ENCODE data around the gene NSD1. TPM values are rescaled to one million over a fixed set of nuclear protein-coding genes. Genes with fewer than 3 reads are reported as not detected.

Gene NSD1
- total and polyA plus RNA-seq, 2 of the 4 experiments (the other 2 are of a cell fraction), result 7.7 to 31.0 TPM

DNA sequence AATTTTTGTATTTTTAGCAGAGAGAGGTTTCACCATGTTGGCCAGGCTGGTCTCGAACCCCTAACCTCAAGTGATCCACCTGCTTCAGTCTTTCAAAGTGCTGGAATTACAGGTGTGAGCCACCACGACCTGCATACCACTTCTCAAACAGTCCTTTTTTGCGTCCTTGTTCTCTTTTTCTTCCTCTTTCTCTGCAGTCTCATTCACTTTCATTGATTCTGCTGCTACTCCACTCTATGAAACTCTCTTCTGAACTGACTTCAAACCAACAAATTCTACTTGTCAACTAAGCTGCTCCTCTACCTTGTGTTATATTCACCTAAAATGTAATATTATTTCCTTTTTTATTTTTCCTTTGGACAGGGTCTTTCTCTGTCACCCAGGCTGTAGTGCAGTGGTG lies 7.9 kb downstream of the NSD1 start:
- ChIA-PET CTCF (no interaction called here), POLR2A (ENCODE audit: unreplicated experiment) (no interaction called here)
- no peak overlapping the region for H3K4me2 ChIP-seq (ENCODE audit: low read depth, low read length)
- TF ChIP-seq, protein P1, sequence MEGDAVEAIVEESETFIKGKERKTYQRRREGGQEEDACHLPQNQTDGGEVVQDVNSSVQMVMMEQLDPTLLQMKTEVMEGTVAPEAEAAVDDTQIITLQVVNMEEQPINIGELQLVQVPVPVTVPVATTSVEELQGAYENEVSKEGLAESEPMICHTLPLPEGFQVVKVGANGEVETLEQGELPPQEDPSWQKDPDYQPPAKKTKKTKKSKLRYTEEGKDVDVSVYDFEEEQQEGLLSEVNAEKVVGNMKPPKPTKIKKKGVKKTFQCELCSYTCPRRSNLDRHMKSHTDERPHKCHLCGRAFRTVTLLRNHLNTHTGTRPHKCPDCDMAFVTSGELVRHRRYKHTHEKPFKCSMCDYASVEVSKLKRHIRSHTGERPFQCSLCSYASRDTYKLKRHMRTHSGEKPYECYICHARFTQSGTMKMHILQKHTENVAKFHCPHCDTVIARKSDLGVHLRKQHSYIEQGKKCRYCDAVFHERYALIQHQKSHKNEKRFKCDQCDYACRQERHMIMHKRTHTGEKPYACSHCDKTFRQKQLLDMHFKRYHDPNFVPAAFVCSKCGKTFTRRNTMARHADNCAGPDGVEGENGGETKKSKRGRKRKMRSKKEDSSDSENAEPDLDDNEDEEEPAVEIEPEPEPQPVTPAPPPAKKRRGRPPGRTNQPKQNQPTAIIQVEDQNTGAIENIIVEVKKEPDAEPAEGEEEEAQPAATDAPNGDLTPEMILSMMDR (conservative IDR thresholded peaks at IDR 0.05; ENCODE audit: low read depth, low read length), result no peak
- TF ChIP-seq MXI1 (IDR thresholded peaks at IDR 0.05; ENCODE audit: borderline replicate concordance, low read depth, low read length) (no peak), CHD1 (IDR thresholded peaks at IDR 0.05; ENCODE audit: low read depth, low read length) (no peak), SMC3 (IDR thresholded peaks at IDR 0.05; ENCODE audit: low read depth, low read length) (no peak), FOS (IDR thresholded peaks at IDR 0.05; ENCODE audit: low read depth, low read length) (no peak), RAD21 (IDR thresholded peaks at IDR 0.05; ENCODE audit: low read length) (no peak)
- TF ChIP-seq, protein P2, sequence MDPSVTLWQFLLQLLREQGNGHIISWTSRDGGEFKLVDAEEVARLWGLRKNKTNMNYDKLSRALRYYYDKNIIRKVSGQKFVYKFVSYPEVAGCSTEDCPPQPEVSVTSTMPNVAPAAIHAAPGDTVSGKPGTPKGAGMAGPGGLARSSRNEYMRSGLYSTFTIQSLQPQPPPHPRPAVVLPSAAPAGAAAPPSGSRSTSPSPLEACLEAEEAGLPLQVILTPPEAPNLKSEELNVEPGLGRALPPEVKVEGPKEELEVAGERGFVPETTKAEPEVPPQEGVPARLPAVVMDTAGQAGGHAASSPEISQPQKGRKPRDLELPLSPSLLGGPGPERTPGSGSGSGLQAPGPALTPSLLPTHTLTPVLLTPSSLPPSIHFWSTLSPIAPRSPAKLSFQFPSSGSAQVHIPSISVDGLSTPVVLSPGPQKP (IDR thresholded peaks at IDR 0.05; ENCODE audit: borderline replicate concordance, low read depth, low read length), result no peak
- no peak overlapping the region for H3K23ac ChIP-seq (ENCODE audit: low read depth, low read length)
- H3K4ac ChIP-seq (ENCODE audit: low read depth, low read length), result no peak overlapping the region
- H3K4me1 ChIP-seq (ENCODE audit: control insufficient read depth, insufficient read depth, low read length), result peaks cover 5% of the 10 kb centered on the region
- no peak overlapping the region for H3K9ac ChIP-seq (ENCODE audit: low read depth, low read length)
- in situ Hi-C loops (cut with MboI; ENCODE audit: low sequenced_read_pairs) (no loop called here), intact Hi-C loops (cut with micrococcal nuclease) (no loop called here), dilution Hi-C loops (cut with HindIII; ENCODE audit: low sequenced_read_pairs, unreplicated experiment) (no loop called here)
- no peaks in the 10 kb centered on the region for H3K27me3 ChIP-seq (ENCODE audit: control insufficient read depth, insufficient read depth, low read length)
- no peak overlapping the region for H2AK5ac ChIP-seq (ENCODE audit: low read depth, low read length)
- no peak overlapping the region for H4K8ac ChIP-seq (ENCODE audit: low read depth in 2 of 2, low read length in 2 of 2)
- no peak for ATAC-seq (ENCODE audit: low read depth)
- H2AFZ ChIP-seq (replicated peaks; ENCODE audit: low read length, poor library complexity), result no peak overlapping the region
- H4K91ac ChIP-seq (ENCODE audit: insufficient read depth, low read depth, low read length), result no peak overlapping the region
- H3K4me3 ChIP-seq (ENCODE audit: insufficient read depth, low read depth, low read length), result no peak overlapping the region
- H3K9me1 ChIP-seq (ENCODE audit: insufficient read depth, low read length), result peaks cover 8% of the 10 kb centered on the region
- H3K79me1 ChIP-seq (ENCODE audit: low read depth in 1 of 2, low read length in 2 of 2), result peaks cover 24 to 60% of the 10 kb centered on the region in 2 experiments
- H2BK15ac ChIP-seq (ENCODE audit: low read depth, low read length), result no peak overlapping the region
- no peak for DNase-seq
- BruUV-seq (replicated peaks), result no TSS peak
- H3K14ac ChIP-seq (replicated peaks; ENCODE audit: low read depth, low read length), result no peak overlapping the region
- no peak overlapping the region for H3K56ac ChIP-seq (ENCODE audit: extremely low read depth, insufficient read depth, low read length)
- peaks cover 22% of the 10 kb centered on the region for H3K36me3 ChIP-seq (ENCODE audit: control insufficient read depth, insufficient read depth, low read length)
- H4K20me1 ChIP-seq (ENCODE audit: insufficient read depth, low read length), result peaks cover 21% of the 10 kb centered on the region; the same call in 1 of the 2 replicates
- H4K5ac ChIP-seq (ENCODE audit: low read depth, low read length), result no peak overlapping the region
- no peak overlapping the region for H2BK120ac ChIP-seq (ENCODE audit: low read depth, low read length)
- H2AK9ac ChIP-seq (replicated peaks; ENCODE audit: low read depth, low read length, poor library complexity), result no peak overlapping the region
- no peak overlapping the region for H2BK20ac ChIP-seq (ENCODE audit: low read depth, low read length)
- no peak overlapping the region for H2BK5ac ChIP-seq (ENCODE audit: low read depth, low read length, poor library complexity, severe bottlenecking)
- no peaks in the 10 kb centered on the region for H3K9me3 ChIP-seq (ENCODE audit: control insufficient read depth, insufficient read depth, low read length)
- no peak overlapping the region for H3K18ac ChIP-seq (ENCODE audit: low read depth, low read length)
- H3K27ac ChIP-seq (ENCODE audit: insufficient read depth, low read length), result no peak overlapping the region
- 97% methylated on average over 3 of the region's 3 CpGs; no CpG with 5 or more reads in 1 of the 2 experiments for whole genome bisulfite sequencing, 2 experiments (ENCODE audit: extremely low coverage in 2 of 2, insufficient read length in 1 of 2)

All from IMR-90 (cell line).